Measurements from ENCODE around the gene PCLO.

GRCh38 chr7:82932516-82932915 lies 230.2 kb downstream of the PCLO start:
- TF ChIP-seq, protein P1, sequence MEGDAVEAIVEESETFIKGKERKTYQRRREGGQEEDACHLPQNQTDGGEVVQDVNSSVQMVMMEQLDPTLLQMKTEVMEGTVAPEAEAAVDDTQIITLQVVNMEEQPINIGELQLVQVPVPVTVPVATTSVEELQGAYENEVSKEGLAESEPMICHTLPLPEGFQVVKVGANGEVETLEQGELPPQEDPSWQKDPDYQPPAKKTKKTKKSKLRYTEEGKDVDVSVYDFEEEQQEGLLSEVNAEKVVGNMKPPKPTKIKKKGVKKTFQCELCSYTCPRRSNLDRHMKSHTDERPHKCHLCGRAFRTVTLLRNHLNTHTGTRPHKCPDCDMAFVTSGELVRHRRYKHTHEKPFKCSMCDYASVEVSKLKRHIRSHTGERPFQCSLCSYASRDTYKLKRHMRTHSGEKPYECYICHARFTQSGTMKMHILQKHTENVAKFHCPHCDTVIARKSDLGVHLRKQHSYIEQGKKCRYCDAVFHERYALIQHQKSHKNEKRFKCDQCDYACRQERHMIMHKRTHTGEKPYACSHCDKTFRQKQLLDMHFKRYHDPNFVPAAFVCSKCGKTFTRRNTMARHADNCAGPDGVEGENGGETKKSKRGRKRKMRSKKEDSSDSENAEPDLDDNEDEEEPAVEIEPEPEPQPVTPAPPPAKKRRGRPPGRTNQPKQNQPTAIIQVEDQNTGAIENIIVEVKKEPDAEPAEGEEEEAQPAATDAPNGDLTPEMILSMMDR (conservative IDR thresholded peaks at IDR 0.05 in 1 of 2, IDR thresholded peaks at IDR 0.05 in 1 of 2; ENCODE audit: extremely low read depth in 1 of 2, insufficient read depth in 1 of 2, low read depth in 1 of 2, low read length in 2 of 2) = no peak
- TF ChIP-seq EZH2 (IDR thresholded peaks at IDR 0.05; ENCODE audit: borderline replicate concordance, low read length) = no peak

All from mammary epithelial cell (primary cell).